ENCODE results near the gene UBAP2.

DNA sequence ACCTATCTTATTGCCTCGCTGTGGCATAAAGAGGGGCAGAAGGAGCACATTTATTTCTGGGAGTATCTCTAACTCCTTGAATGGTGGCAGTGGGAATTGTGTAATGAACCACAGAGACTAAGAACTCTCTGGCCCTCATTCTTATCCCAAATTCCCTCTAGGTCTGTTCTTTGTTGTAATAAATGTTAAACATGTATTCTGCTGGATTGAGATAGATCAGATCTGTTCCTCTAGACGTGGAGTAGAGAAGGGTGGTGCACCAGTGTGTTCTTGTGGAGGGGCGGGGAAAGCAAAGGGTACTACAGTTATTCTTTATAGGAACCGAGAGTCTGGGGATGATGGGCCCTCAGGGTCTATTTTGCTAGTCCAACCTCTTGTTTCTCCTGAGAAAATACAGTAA lies 141.3 kb downstream of the UBAP2 start:
- TF ChIP-seq, protein P1, sequence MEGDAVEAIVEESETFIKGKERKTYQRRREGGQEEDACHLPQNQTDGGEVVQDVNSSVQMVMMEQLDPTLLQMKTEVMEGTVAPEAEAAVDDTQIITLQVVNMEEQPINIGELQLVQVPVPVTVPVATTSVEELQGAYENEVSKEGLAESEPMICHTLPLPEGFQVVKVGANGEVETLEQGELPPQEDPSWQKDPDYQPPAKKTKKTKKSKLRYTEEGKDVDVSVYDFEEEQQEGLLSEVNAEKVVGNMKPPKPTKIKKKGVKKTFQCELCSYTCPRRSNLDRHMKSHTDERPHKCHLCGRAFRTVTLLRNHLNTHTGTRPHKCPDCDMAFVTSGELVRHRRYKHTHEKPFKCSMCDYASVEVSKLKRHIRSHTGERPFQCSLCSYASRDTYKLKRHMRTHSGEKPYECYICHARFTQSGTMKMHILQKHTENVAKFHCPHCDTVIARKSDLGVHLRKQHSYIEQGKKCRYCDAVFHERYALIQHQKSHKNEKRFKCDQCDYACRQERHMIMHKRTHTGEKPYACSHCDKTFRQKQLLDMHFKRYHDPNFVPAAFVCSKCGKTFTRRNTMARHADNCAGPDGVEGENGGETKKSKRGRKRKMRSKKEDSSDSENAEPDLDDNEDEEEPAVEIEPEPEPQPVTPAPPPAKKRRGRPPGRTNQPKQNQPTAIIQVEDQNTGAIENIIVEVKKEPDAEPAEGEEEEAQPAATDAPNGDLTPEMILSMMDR (IDR thresholded peaks at IDR 0.05) = no peak
- TF ChIP-seq EZH2 (IDR thresholded peaks at IDR 0.05; ENCODE audit: borderline replicate concordance, insufficient read depth, low read depth, low read length, poor library complexity, severe bottlenecking) = no peak
